H9 (cell line): ENCODE results near the gene KCNA5. TPM values are rescaled to one million over a fixed set of nuclear protein-coding genes. Genes with fewer than 3 reads are reported as not detected.

Experiments used
- DNase-seq: peaks from one replicate; pipeline ENCODE4 v3.0.0-alpha.2; 2017
- H2AFZ ChIP-seq: one replicate; pipeline ENCODE4 v1.6.1; 2013; ENCODE audit warnings: mild to moderate bottlenecking, low read length, control low read depth, moderate library complexity
- H2AK5ac ChIP-seq: 2 replicates; pipeline ENCODE4 v1.6.1; 2013; ENCODE audit warnings: low read length, control low read depth, mixed read lengths; ENCODE audit not compliant: insufficient read length
- H2BK120ac ChIP-seq: one replicate; pipeline ENCODE4 v1.6.1; 2013; ENCODE audit warnings: low read depth, mild to moderate bottlenecking, low read length, control low read depth, inconsistent platforms; ENCODE audit not compliant: poor library complexity, severe bottlenecking
- H2BK12ac ChIP-seq: 2 replicates; pipeline ENCODE4 v1.6.1; 2013; ENCODE audit warnings: low read length, control low read depth, mixed read lengths, low read depth; ENCODE audit not compliant: insufficient read length
- H2BK15ac ChIP-seq: 2 replicates; pipeline ENCODE4 v1.6.1; 2013; ENCODE audit warnings: low read depth, low read length, control low read depth
- H2BK20ac ChIP-seq: one replicate; pipeline ENCODE4 v1.6.1; 2013; ENCODE audit warnings: low read depth, mild to moderate bottlenecking, low read length, control low read depth, inconsistent platforms; ENCODE audit not compliant: poor library complexity, severe bottlenecking
- H2BK5ac ChIP-seq: 2 replicates; pipeline ENCODE4 v1.6.1; 2013; ENCODE audit warnings: low read length, control low read depth, mixed read lengths; ENCODE audit not compliant: insufficient read length
- H3K14ac ChIP-seq: 2 replicates; pipeline ENCODE4 v1.6.1; 2013; ENCODE audit warnings: low read length, control low read depth; ENCODE audit not compliant: insufficient read depth
- H3K18ac ChIP-seq: 2 replicates; pipeline ENCODE4 v1.6.1; 2013; ENCODE audit warnings: low read depth, mild to moderate bottlenecking, mixed read lengths, low read length, control low read depth; ENCODE audit not compliant: insufficient read length
- H3K23ac ChIP-seq: 2 replicates; pipeline ENCODE4 v1.6.1; 2013; ENCODE audit warnings: low read length, control low read depth, mixed read lengths, low read depth; ENCODE audit not compliant: insufficient read length
- H3K23me2 ChIP-seq: 2 replicates; pipeline ENCODE4 v1.6.1; 2013; ENCODE audit warnings: low read depth, mild to moderate bottlenecking, mixed read lengths, low read length, control low read depth; ENCODE audit not compliant: insufficient read length, poor library complexity, severe bottlenecking
- H3K27ac ChIP-seq: 2 replicates; pipeline ENCODE4 v1.5.1; 2013; ENCODE audit warnings: low read length, control low read depth, mixed read lengths, low read depth; ENCODE audit not compliant: insufficient read length
- H3K27me3 ChIP-seq: 2 replicates; pipeline ENCODE4 v1.6.1; 2013; ENCODE audit warnings: low read length, control low read depth, inconsistent platforms; ENCODE audit not compliant: insufficient read depth
- H3K4ac ChIP-seq: 2 replicates; pipeline ENCODE4 v1.6.1; 2013; ENCODE audit warnings: low read depth, mild to moderate bottlenecking, control low read depth, inconsistent platforms, low read length, moderate library complexity
- H3K4me1 ChIP-seq: 2 replicates; pipeline ENCODE4 v1.6.1; 2013; ENCODE audit warnings: low read length, control low read depth, inconsistent platforms; ENCODE audit not compliant: insufficient read depth
- H3K4me2 ChIP-seq: 2 replicates; pipeline ENCODE4 v1.6.1; 2013; ENCODE audit warnings: low read length, control low read depth, mixed read lengths; ENCODE audit not compliant: insufficient read length, insufficient read depth
- H3K56ac ChIP-seq: 2 replicates; pipeline ENCODE4 v1.6.1; 2013; ENCODE audit warnings: low read depth, mild to moderate bottlenecking, mixed read lengths, low read length, control low read depth; ENCODE audit not compliant: insufficient read length
- H3K79me1 ChIP-seq: 2 replicates; pipeline ENCODE4 v1.6.1; 2013; ENCODE audit warnings: low read depth, mild to moderate bottlenecking, moderate library complexity, low read length, control low read depth, inconsistent platforms; ENCODE audit not compliant: insufficient read depth, poor library complexity, severe bottlenecking
- H3K79me2 ChIP-seq: 2 replicates; pipeline ENCODE4 v1.6.1; 2013; ENCODE audit warnings: low read length, control low read depth, inconsistent platforms; ENCODE audit not compliant: insufficient read depth
- H3K9ac ChIP-seq: 2 replicates; pipeline ENCODE4 v1.6.1; 2013; ENCODE audit warnings: low read length, control low read depth, mixed read lengths; ENCODE audit not compliant: insufficient read length; ENCODE audit errors: extremely low read depth
- H3K9me3 ChIP-seq: one replicate; pipeline ENCODE4 v1.6.1; 2013; ENCODE audit warnings: low read depth, low read length, inconsistent platforms; ENCODE audit not compliant: control insufficient read depth
- H3T11ph ChIP-seq: one replicate; pipeline ENCODE4 v1.6.1; 2013; ENCODE audit warnings: mild to moderate bottlenecking, low read length, control low read depth, inconsistent platforms
- H4K20me1 ChIP-seq: one replicate; pipeline ENCODE4 v1.6.1; 2013; ENCODE audit not compliant: control insufficient read depth, insufficient read length, insufficient read depth
- H4K5ac ChIP-seq: 2 replicates; pipeline ENCODE4 v1.6.1; 2013; ENCODE audit warnings: low read depth, mild to moderate bottlenecking, mixed read lengths, low read length, control low read depth; ENCODE audit not compliant: insufficient read length
- H4K8ac ChIP-seq: replicated peaks from 2 replicates; pipeline ENCODE4 v1.6.1; 2013; ENCODE audit warnings: low read length, control low read depth, mixed read lengths, low read depth; ENCODE audit not compliant: insufficient read length
- H4K91ac ChIP-seq: 2 replicates; pipeline ENCODE4 v1.6.1; 2013; ENCODE audit warnings: low read depth, mild to moderate bottlenecking, moderate library complexity, mixed read lengths, low read length, control low read depth; ENCODE audit not compliant: insufficient read length
- H3K27ac Mint-ChIP-seq, 3 experiments: 2 replicates in 2 of 3; 3 replicates in 1 of 3; pipeline ENCODE4 v1.8.0; 2020 to 2021; ENCODE audit warnings: mixed read lengths in 3 of 3, mild to moderate bottlenecking in 1 of 3, moderate library complexity in 1 of 3
- H3K27me3 Mint-ChIP-seq: 2 replicates; pipeline ENCODE4 v1.8.0; 2021; ENCODE audit warnings: low read depth, mild to moderate bottlenecking, moderate library complexity, mixed read lengths
- H3K36me3 Mint-ChIP-seq, 3 experiments: 2 replicates in 2 of 3; 3 replicates in 1 of 3; pipeline ENCODE4 v1.8.0; 2020 to 2021; ENCODE audit warnings: low read depth in 3 of 3, mixed read lengths in 3 of 3; ENCODE audit not compliant: insufficient read depth in 1 of 3
- H3K4me1 Mint-ChIP-seq, 2 experiments: 2 replicates each; pipeline ENCODE4 v1.8.0; 2020; ENCODE audit warnings: mixed read lengths in 2 of 2
- H3K4me3 Mint-ChIP-seq, 2 experiments: 2 replicates in 1 of 2; 3 replicates in 1 of 2; pipeline ENCODE4 v1.8.0; 2020 to 2021; ENCODE audit warnings: mild to moderate bottlenecking in 2 of 2, mixed read lengths in 2 of 2, moderate library complexity in 1 of 2
- H3K9me3 Mint-ChIP-seq, 2 experiments: 2 replicates in 1 of 2; 3 replicates in 1 of 2; pipeline ENCODE4 v1.8.0; 2020; ENCODE audit warnings: mild to moderate bottlenecking in 2 of 2, mixed read lengths in 2 of 2, moderate library complexity in 1 of 2
- CTCF ChIP-seq: fragments of 200-600 bp; sonication (generic); conservative IDR thresholded peaks from 3 replicates; pipeline ENCODE4 v1.8.0; 2021; ENCODE audit warnings: antibody characterized with exemption, mild to moderate bottlenecking
- WGBS: extraction: QIAGEN DNeasy Blood & Tissue Kit; methylation state at CpG from one replicate; pipeline ENCODE4 v1.1.7; 2013; ENCODE audit warnings: missing lambda C conversion rate, low lambda C conversion rate, mixed read lengths; ENCODE audit not compliant: insufficient read length; ENCODE audit errors: extremely low coverage; 5-methylcytosine and 5-hydroxymethylcytosine counted together
- total RNA-seq: library from RNA; stranded (reverse); gene quantifications from 2 replicates; pipeline ENCODE4 v1.2.1, GENCODE V29; 2021

The KCNA5 gene
- total RNA-seq, 1 experiment from 2014 or later: 0.22 TPM

- Histone ChIP-seq H2BK20ac (no peak overlapping the region), H2BK15ac (no peak overlapping the region), H3K79me1 (no peaks in the 10 kb centered on the region), H2AFZ (no peak overlapping the region), H4K20me1 (no peaks in the 10 kb centered on the region), H3T11ph (no peak overlapping the region), H3K23me2 (no peaks in the 10 kb centered on the region), H3K4ac (no peak overlapping the region), H3K4me1 (peaks cover 2% of the 10 kb centered on the region; the same call in 1 of the 2 replicates), H3K9me3 (no peaks in the 10 kb centered on the region), H3K4me2 (no peak overlapping the region), H3K14ac (no peak overlapping the region), H3K27me3 (peaks cover 18% of the 10 kb centered on the region), H4K5ac (no peak overlapping the region), H3K56ac (no peak overlapping the region), H3K23ac (no peak overlapping the region), H4K8ac (no peak overlapping the region), H4K91ac (no peak overlapping the region), H2BK5ac (no peak overlapping the region), H3K9ac (no peak overlapping the region), H2BK12ac (no peak overlapping the region), H3K79me2 (no peaks in the 10 kb centered on the region), H3K18ac (no peak overlapping the region), H2BK120ac (no peak overlapping the region), H3K27ac (no peak overlapping the region), H2AK5ac (no peak overlapping the region)
- Mint-ChIP-seq H3K9me3 (peaks cover 0 to 5% of the 10 kb centered on the region in 2 experiments; a peak in 1 of 5 replicates), H3K36me3 (peaks cover 0 to 5% (median 0%) of the 10 kb centered on the region in 3 experiments; a peak in 1 of 7 replicates), H3K4me3 (no peak overlapping the region; a peak in 1 of 5 replicates), H3K27ac (no peak overlapping the region), H3K27me3 (peaks cover 57% of the 10 kb centered on the region), H3K4me1 (peaks cover 19 to 25% of the 10 kb centered on the region in 2 experiments)
- no CpG with 5 or more reads among the region's 4 CpGs for WGBS
- no peak for DNase-seq
- TF ChIP-seq CTCF: no peak
Observed at GRCh38 chr12:5038781-5039311, 4.8 kb upstream of the KCNA5 start.
